Measurements from ENCODE around the gene CDHR5.

The CDHR5 gene

DNA sequence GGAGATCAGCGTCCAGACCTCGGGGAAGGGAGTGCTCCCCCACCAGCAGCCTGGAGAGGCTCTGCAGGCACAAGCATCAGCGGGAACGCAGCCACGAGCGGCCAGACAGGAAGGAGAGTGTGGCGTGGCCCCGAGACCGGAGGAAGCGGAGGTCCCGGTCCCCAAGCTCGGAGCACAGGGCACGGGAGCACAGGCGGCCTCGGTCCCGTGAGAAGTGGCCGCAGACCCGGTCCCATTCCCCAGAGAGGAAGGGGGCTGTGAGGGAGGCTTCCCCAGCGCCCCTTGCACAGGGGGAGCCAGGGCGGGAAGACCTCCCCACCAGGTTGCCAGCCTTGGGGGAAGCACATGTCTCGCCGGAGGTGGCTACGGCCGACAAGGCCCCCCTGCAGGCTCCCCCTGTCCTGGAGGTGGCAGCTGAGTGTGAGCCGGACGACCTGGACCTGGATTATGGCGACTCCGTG lies 15.9 kb downstream of the CDHR5 start:
- DNase-seq, result no peak

DNA sequence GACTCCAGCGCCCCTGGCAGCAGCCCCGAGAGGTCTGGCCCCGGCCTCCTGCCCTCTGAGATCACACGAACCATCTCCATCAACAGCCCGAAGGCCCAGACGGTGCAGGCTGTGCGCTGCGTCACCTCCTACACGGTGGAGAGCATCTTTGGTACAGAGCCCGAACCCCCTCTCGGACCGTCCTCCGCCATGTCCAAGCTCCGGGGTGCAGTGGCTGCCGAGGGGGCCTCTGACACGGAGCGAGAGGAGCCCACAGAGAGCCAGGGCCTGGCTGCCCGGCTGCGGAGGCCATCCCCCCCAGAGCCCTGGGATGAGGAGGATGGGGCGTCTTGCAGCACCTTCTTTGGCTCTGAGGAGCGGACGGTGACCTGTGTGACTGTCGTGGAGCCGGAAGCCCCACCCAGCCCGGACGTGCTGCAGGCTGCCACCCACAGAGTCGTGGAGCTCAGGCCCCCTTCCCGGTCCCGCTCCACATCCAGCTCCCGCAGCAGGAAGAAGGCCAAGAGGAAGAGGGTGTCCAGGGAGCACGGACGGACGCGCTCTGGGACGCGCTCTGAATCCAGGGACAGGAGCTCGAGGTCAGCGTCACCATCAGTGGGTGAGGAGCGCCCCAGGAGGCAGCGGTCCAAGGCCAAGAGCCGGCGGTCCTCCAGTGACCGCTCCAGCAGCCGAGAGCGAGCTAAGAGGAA lies 16.6 kb downstream of the CDHR5 start:
- no peak for DNase-seq

DNA sequence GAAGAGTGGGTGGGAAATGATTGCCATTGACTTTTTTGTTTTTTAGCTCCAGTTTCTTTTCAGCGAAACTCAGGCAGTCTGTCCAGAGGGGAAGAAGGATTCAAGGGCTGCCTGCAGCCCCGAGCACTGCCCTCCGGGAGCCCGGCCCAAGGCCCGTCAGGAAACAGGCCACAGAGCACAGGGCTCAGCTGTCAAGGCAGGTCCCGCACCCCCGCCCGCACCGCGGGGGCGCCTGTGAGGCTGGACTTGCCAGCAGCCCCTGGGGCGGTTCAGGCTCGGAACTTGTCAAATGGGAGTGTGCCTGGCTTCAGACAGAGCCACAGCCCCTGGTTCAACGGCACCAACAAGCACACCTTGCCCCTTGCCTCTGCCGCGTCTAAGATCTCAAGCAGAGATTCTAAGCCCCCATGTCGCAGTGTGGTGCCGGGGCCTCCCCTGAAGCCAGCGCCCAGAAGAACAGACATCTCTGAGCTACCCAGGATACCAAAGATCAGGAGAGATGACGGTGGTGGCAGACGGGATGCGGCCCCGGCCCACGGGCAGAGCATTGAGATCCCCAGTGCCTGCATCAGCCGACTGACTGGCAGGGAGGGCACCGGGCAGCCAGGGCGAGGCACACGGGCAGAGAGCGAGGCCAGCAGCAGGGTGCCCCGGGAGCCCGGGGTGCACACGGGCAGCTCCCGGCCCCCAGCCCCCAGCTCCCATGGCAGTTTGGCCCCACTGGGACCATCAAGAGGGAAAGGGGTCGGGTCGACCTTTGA lies 17.6 kb downstream of the CDHR5 start:
- DNase-seq, result no peak

DNA sequence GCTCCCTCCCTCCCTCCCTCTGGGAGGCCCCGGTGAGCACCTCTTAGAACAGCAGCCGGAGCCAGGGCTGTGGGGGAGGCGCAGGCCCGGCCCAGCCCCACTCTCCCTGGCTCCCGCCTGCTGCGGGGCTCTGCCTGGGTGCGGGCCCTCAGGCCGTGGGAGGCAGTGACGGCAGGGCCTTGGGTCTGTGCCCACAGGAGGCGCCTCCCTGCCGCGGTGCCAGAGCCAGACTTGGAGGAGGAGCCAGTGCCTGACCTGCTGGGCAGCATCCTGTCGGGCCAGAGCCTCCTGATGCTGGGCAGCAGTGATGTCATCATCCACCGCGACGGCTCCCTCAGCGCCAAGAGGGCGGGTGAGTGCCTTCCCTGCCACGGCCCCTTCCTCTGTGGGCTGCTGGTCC lies 18.5 kb downstream of the CDHR5 start:
- DNase-seq, result no peak

DNA sequence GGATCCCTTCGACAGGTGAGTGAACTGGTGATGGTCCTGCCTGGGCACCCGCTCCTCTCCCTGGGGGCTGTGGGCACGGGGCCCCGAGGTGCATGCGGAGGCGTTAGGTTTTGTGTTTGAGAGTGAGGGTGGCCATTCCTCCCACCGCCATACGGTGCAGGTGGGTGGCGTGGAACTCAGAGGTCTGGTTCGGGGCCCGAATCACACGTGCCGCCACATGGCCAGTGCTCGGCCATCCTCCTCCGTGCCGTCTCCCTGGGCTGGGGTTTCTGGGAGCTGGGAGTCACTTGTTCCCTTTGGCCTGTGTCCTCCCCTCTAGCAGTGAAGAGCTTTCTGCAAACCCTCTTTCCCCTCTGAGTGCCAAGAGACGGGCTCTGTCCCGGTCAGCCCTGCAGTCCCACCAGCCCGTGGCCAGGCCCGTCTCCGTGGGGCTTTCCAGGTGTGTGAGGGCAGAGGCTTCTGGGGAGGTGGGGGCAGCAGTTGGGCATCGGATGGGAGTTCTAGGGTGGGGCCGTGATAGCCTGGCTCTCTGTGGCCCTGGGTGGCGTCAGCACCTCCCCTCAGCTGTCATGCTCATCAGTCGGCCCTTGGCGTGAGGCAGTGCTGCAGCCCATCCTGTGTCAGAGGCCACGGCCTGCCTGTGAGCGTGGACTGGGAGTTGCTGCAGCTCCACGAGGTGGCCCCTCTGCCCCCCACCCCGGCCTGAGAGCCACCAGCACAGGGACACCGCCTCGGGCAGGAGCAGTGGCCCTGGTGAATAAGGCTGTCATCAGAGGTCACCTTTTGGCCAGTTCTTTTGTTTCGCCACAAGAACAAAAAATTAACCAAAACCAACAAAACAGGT lies 19.2 kb downstream of the CDHR5 start:
- no peak for DNase-seq

DNA sequence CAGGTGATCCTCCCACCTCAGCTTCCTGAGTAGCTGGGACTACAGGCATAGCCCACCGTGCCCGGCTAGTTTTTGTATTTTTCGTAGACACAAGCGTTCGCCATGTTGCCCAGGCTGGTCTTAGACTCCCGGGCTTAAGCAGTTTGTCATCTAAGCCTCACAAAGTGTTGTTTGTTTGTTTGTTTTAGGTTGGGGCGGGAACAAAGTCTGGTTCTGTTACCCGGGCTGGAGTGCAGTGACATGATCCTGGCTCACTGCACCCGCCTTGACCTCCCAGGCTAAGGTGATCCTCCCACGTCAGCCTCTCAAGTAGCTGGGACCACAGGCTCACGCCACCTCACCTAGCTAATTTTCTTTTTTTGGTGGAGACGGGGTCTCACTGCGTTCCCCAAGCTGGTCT lies 21.6 kb downstream of the CDHR5 start:
- no peak for DNase-seq

DNA sequence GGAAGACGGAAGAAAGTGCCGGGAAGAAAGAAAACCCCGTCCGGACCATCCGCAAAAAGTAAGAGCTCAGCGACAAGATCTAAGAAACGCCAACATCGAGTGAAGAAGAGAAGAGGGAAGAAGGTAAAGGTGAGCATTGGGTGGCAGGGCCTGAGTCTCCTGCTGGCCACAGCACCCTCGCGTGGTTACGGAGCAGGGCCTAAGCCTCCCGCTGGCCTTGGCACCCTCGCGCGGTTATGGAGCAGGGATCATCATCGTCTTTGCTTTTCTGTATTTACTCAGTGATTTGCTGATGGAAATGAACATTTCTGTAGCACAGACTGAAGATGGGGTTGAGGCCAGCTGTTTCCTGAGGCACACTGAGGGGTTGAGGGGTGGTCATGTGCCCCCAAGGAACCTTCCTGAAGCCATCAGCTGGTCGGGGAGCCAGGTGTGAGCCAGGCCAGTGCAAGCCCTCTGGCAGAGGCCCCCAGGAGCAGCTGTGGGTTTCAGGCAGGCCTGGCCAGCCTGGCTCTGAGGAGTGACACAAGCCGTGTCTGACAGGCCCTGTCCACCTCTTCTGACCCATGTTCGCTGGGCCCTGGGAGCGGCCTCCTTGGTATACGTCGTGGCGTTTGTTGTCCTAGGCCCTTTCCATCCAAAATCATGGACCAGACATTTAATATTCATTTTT lies 23.0 kb downstream of the CDHR5 start:
- no peak for DNase-seq

DNA sequence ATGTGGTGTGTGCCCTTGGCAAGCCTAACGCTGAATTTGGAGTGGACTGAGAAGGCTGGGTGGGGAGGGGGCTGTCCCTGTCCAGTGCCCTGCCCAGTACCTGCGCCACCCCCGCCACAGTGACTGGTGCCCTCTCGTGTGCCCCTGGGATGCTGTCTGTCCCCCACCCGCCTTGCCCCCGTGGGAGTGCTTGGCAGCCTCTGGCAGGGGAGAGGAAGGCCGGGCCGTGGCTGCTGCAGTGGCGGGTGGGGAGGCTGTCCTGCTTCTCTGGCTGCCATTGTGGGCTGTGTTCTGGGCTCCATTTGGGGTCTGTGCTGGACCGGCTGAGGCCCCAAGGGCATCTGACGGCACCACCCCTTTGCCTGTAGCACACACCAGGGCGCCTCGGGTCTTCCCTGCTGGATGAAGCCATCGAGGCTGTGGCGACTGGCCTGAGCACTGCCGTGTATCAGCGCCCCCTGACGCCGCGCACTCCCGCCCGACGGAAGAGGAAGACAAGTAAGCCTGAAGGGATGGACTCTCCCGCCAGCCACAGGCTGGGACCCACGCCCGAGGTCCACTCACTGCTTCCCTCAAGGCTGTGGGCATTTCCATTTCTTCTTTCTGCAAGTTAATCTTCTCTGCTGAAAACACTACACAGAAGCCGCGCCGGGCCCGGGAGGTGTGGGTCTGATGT lies 26.6 kb downstream of the CDHR5 start:
- DNase-seq, result no peak

DNA sequence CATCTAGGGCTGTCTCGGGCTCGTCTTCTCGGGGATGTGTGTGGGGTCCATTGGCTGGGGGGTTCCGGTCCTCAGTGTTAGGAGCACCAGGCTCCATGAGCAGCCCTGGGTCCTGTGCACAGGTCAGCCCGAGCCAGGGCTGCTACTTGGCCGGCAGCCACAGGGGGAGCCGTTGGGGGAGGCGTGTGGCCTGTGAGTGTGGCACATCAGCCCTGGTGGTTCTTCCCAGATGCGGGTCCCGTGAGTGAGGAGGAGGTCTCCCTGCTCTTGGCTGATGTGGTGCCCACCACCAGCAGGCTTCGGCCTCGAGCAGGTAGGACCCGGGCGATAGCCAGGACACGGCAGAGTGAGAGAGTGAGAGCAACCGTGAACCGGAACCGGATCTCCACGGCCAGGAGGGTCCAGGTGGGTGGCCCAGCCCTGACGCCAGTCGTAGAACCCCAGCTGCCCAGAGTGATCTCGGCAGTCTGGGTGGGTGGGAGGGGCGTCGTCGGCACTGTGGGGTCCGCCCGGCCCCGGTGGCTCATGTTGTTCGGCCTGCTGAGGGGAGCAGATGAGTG lies 27.5 kb downstream of the CDHR5 start:
- no peak for DNase-seq

DNA sequence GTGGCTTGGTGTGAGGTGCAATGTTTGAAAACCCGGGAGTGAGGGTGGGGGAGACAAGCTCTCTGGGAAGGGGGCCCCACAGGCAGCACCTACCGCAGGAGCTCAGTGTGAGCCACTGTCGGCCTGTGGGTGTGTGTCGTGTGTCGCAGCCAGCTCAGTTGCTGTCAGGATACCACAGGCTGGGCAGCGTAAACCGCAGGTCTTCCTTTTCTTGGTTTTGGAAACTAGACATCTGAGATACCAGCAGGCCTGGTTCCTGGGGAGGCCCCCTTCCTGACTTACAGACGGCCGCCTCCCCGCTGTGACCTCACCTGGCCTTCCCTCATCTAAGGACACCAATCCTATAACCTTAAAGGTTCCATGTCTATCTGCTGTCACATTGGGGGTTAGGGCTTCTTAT lies 28.4 kb downstream of the CDHR5 start:
- no peak for DNase-seq

DNA sequence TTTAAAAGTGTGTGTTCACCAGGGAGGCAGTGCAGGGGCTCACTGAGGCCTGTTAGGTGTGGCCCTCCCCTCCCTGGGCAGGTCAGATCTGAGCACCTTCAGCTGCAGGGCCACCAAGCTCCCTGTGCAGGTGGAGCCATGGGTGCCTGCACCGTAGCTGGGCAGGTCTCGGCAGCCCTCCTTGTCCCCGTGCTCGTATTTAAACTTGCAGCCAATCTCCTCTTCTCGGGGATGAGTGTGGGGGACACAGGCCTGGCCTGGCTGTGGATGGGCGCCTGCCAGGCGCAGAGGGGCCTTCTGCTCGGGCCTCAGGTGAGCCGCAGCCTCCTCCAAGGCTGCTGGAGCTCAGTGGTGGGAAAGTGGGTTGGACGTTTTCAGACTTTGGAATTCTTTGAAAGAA lies 29.4 kb downstream of the CDHR5 start:
- DNase-seq, result no peak

DNA sequence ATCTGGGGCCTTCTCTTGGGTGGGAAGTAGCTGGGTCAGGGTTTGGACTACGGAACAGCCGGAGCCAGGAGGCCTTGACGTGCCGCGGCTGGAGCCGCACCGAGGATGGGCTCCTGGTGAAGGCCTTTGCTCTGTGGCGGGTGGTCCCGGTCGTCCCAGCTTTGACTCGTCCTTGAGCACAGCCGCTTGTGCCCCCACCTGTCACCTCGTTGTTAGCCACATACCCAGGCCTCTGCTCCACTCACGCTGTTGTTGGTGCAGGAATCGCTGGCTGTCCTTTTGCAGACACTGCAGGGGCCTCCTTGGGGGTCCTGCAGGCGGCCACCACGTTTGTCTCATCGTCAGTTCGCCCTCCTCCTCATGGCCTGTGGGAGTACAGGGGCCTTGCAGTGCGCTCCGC lies 31.4 kb downstream of the CDHR5 start:
- no peak for DNase-seq

DNA sequence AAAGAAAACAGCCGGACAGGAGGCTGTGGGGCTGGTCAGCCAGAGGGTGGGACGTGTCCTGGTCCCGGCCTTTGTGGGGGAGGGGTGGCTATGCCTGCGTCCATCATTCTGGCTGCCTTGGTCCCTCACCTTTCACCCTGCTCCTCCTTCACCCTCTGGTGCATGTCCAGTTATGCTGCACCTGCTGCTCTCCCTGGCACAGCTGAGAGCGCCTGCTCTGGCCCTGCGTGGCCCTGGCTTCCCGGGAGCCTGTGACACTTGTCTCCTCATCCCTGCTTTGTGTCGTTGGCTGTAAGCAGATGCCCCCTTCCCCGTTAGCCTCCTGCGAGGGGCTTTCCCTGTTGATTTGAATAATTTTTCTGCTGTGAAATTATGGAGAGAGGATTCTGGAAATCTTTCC lies 31.8 kb downstream of the CDHR5 start:
- no peak for DNase-seq

DNA sequence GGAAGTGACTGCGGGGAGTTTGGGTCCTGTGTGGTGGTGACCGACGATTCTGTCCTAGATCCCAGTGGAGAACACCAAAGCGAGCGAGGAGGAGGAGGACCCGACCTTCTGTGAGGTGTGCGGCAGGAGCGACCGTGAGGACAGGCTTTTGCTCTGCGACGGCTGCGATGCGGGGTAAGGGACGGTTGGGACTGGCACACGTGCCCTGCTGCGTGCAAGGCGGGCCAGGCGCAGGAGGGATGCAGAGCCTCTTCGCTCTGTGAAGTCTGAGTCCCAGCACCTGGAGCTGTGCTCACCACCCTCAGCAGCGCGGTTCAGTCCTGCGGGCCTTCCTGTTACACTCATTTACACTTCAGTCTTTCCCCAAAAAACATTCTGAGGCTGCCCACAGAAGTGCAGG lies 32.3 kb downstream of the CDHR5 start:
- no peak for DNase-seq

DNA sequence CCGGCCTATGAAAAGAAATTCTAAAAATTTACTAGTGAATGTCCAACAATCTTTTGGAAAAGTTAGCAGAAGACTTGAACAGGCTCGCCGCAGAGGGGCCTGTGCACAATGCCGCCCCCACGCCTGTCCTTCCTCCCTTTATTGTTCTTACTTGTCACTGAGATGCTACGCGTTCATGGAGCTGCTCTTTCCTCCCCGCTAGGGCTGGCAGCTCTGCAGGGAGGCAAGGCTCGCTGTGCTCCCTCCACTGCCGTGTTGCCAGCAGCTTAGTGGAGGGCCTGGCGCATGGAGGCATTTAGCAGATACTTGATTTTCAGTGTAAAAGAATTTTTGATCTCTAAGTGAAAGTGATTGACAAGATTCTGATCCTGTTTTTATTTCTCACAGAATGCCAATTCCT lies 33.8 kb downstream of the CDHR5 start:
- no peak for DNase-seq

DNA sequence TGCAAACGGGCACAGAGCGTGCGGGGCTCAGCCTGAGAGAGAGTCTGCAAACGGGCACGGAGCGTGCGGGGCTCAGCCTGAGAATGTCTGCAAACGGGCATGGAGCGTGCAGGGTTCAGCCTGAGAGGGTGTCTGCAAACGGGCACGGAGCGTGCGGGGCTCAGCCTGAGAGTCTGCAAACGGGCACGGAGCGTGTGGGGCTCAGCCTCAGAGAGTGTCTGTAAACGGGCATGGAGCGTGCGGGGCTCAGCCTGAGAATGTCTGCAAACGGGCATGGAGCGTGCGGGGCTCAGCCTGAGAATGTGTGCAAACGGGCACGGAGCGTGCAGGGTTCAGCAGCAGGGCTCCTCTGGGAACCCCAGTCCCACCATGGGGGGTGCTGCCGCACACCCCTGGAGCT lies 35.0 kb downstream of the CDHR5 start:
- DNase-seq, result no peak

DNA sequence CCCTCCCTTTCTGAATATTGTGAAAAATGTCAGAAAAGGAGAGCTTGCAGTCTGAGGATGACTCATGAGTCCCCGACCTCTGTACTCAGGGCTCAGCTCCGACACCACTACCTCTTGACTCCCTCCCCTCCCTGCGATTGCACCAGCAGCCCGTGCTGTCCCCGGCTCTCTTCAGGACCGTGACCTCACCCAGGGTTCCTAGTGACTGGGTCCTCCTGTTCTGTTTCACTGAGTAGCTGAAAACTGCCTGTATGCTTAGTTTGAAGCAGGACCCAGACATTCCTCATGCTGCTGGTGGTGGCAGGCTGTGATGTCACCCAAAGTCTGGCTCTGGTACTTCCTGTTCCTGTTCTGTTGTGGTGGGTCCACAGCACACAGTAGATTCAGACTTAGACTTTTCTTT lies 36.8 kb downstream of the CDHR5 start:
- DNase-seq, result no peak

DNA sequence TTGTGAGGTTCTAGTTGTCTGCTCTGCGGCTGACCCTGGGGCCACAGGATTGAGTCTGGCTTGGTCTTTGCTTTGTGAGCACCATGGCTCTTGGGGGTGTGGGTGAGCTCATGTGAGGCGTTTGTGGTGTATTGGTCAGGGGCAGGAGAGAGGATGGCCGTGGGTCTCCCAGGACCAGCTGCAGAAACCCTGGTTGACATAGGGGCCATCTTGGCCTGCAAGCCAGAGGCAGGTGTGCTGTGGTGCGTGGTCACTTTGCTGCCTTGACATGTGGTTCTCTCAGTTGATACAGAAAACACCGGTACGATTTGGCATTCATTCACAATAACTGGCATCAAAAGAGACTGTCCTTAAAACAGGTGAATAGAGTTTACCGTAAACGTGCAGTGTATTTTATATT lies 37.2 kb downstream of the CDHR5 start:
- DNase-seq, result no peak

DNA sequence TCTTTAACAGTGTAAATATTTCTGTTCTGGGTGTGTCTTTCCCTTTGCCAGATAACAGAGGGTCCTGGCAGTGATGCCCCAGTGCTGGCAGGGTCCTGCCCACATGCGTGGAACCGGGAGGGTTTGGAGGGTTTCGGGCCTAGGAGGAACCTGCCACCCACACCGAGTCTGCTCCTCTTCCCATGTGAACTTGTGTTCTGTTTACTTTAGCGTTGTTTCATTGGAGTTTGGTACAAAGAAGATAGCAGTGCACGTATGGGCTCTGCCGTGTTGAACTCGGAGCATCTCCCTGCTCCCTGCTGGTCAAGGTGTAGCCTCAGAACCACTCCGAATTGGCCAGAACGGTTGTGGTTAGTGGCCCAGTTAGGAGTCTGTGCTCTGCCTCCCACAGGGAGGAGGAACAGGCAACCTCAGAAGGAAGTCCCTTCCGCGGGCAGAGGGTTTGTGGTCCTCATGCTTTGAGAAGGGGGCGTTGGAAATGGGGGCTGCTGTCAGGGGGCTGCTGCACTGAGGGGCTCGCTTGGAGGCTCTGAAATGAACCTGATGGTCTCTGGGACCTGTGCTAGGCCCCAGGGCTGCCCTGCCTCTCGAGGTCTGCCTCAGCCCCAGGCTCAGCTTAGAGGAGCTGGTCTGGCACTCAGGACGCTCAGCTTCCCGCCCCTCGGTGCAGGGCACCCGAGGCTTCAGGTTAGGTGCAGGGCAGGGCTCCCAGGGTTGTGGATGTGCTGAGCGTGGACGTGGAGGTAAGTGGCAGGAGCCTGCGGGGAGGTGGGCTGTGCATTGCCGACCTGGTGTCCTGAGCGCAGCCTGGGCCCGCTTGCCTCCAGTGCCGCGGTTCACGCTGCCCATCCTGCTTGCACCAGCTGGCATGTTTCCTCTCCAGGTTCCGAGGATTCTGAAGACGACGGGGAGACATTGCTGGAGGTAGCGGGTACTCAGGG lies 38.1 kb downstream of the CDHR5 start:
- DNase-seq, result no peak

DNA sequence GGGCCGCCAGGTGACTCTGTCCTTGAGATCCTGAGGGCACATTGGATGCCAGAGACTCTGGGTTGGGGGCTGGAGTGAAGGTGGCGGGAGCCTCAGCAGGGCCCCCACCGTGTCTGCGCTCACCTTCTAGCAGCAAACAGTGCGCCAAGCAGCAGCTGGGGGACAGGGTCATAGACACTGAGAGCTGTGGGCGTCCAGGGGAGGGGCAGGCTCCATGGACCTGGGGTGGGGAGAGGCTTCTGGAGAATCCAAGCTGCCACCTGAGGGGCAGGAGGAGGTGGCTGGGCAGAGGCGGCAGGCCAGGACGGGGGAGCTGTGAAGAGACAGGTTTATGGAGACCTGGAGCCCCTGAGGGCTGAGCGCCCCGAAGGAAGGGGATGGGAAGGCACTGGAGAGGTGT lies 40.5 kb downstream of the CDHR5 start:
- DNase-seq, result no peak

DNA sequence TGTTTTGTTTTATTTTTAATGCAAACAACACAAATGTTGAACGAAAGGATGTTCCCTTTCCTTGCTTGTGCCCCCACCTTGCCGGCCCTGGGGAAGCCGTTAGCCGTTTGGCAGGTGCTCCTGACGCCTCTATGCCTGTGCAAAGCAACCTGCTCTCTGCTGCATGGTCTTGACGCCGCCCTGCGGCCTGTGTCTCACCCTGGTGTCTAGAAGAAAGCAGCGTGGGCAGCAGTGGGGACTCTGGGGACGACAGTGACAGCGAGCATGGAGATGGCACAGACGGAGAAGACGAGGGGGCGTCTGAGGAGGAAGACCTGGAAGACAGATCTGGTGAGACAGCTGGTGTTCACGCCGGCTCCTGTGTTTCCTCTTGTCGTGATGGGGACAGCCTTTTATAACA lies 43.0 kb downstream of the CDHR5 start:
- DNase-seq, result no peak
